Keratinocyte (primary cell): ENCODE results near the gene LAMB4. TPM values are rescaled to one million over a fixed set of nuclear protein-coding genes. Genes with fewer than 3 reads are reported as not detected.
A peak's percentile ranks its signal among the peaks of the same experiment; 100 is the strongest.

Source experiments
- DNase-seq: peaks from one replicate; pipeline ENCODE4 v3.0.0-alpha.2; 2011; ENCODE audit warnings: low read depth, missing footprints, low spot score
- FAIRE-seq: peaks from 2 replicates; lab custom pipeline; 2011; peaks lifted over from hg19 to GRCh38; lab: Jason Lieb, UNC
- H2AFZ ChIP-seq: 2 replicates; pipeline ENCODE4 v1.6.0; 2012; ENCODE audit warnings: low read length, control low read depth, inconsistent platforms; ENCODE audit not compliant: control insufficient read depth
- H3K27ac ChIP-seq: 2 replicates; pipeline ENCODE4 v1.5.1; 2011; ENCODE audit warnings: low read length; ENCODE audit not compliant: control insufficient read depth, insufficient read depth
- H3K27me3 ChIP-seq: 3 replicates; pipeline ENCODE4 v1.6.0; 2011; ENCODE audit warnings: low read length; ENCODE audit not compliant: control insufficient read depth, insufficient read depth; ENCODE audit errors: extremely low read depth
- H3K36me3 ChIP-seq, 2 experiments: 2 replicates in 1 of 2; 3 replicates in 1 of 2; pipeline ENCODE4 v1.5.1; 2011; ENCODE audit warnings: low read length in 2 of 2, mild to moderate bottlenecking in 1 of 2; ENCODE audit not compliant: control insufficient read depth in 2 of 2, insufficient read depth in 2 of 2; ENCODE audit errors: extremely low read depth in 1 of 2
- H3K4me1 ChIP-seq: 3 replicates; pipeline ENCODE4 v1.5.1; 2011; ENCODE audit warnings: low read length; ENCODE audit not compliant: control insufficient read depth, insufficient read depth; ENCODE audit errors: extremely low read depth
- H3K4me2 ChIP-seq: 3 replicates; pipeline ENCODE4 v1.6.0; 2011; ENCODE audit warnings: low read depth, low read length; ENCODE audit not compliant: control insufficient read depth, insufficient read depth; ENCODE audit errors: extremely low read depth
- H3K4me3 ChIP-seq, 3 experiments: fragments of 200-600 bp in 1 of 3; sonication (generic) in 1 of 3; 2 replicates in 2 of 3; 3 replicates in 1 of 3; pipeline ENCODE4 v1.5.1; 2011 to 2016; ENCODE audit warnings: low read length in 3 of 3, mild to moderate bottlenecking in 3 of 3, control low read depth in 2 of 3, inconsistent platforms in 1 of 3, low read depth in 1 of 3, mixed read lengths in 1 of 3, mixed run types in 1 of 3, moderate library complexity in 1 of 3; ENCODE audit not compliant: control insufficient read depth in 2 of 3, insufficient read depth in 2 of 3; ENCODE audit errors: extremely low read depth in 1 of 3
- H3K79me2 ChIP-seq: 2 replicates; pipeline ENCODE4 v1.6.0; 2012; ENCODE audit warnings: low read length; ENCODE audit not compliant: control insufficient read depth, insufficient read depth
- H3K9ac ChIP-seq: 3 replicates; pipeline ENCODE4 v1.6.0; 2011; ENCODE audit warnings: low read length; ENCODE audit not compliant: control insufficient read depth, insufficient read depth; ENCODE audit errors: extremely low read depth
- H3K9me1 ChIP-seq: 3 replicates; pipeline ENCODE4 v1.6.0; 2011; ENCODE audit warnings: low read length; ENCODE audit not compliant: control insufficient read depth, insufficient read depth; ENCODE audit errors: extremely low read depth
- H3K9me3 ChIP-seq: 2 replicates; pipeline ENCODE4 v1.5.1; 2012; ENCODE audit warnings: low read depth, low read length; ENCODE audit not compliant: control insufficient read depth
- H4K20me1 ChIP-seq: 3 replicates; pipeline ENCODE4 v1.6.0; 2011; ENCODE audit warnings: low read length; ENCODE audit not compliant: control insufficient read depth, insufficient read depth; ENCODE audit errors: extremely low read depth
- CTCF ChIP-seq, 3 experiments: IDR thresholded peaks in 1 of 3; conservative IDR thresholded peaks in 1 of 3; optimal IDR thresholded peaks in 1 of 3; 2 replicates in 2 of 3; 3 replicates in 1 of 3; pipeline versions ENCODE3 to v1.5.1; 2011; ENCODE audit warnings: low read length in 3 of 3, mild to moderate bottlenecking in 3 of 3, moderate library complexity in 2 of 3, control low read depth in 1 of 3, inconsistent platforms in 1 of 3; ENCODE audit not compliant: insufficient read depth in 2 of 3; ENCODE audit errors: extremely low read depth in 1 of 3
- EZH2 ChIP-seq: IDR thresholded peaks from one replicate; pipeline ENCODE4 v1.6.1; 2012; ENCODE audit warnings: inconsistent platforms, mild to moderate bottlenecking, low read length, moderate library complexity
- dilution Hi-C: fragments of 300-500 bp; cut with MboI; formaldehyde crosslinking; loops from one replicate; pipeline ENCODE4 v1.7.0; 2020; ENCODE audit warnings: low sequenced_read_pairs; ENCODE audit not compliant: extremely low pct_ligation_motif_present
- polyA plus RNA-seq, 5 experiments: library from polyadenylated mRNA; depleted of rRNA in 3 of 5; stranded (reverse) in 3 of 5; stranded (forward) in 1 of 5; unstranded in 1 of 5; fragments of >200 nt; gene quantifications; 1 replicate in 1 of 5; 2 replicates in 3 of 5; 3 replicates in 1 of 5; pipeline versions ENCODE4 v1.2.1 to v1.2.3, GENCODE V29; 2011 to 2012; ENCODE audit warnings: missing spikeins in 2 of 5, low read depth in 1 of 5, low replicate concordance in 1 of 5

Gene LAMB4
- polyA plus RNA-seq, 1 donor (not counting 4 experiments of a cell fraction or from before 2014, with no cell fraction given) = 3.7 TPM

- H3K9me3 ChIP-seq = no peaks in the 10 kb centered on the region
- no peaks in the 10 kb centered on the region for H3K36me3 ChIP-seq
- no peaks in the 10 kb centered on the region for H3K9me1 ChIP-seq
- no peak for TF ChIP-seq CTCF (optimal IDR thresholded peaks at IDR 0.05 in 1 of 3, IDR thresholded peaks at IDR 0.05 in 1 of 3, conservative IDR thresholded peaks at IDR 0.05 in 1 of 3; ENCODE audit: extremely low read depth in 1 of 3, insufficient read depth in 2 of 3, low read length in 3 of 3)
- no peak for TF ChIP-seq EZH2
- no peak overlapping the region for H2AFZ ChIP-seq
- no peak for DNase-seq
- no peaks in the 10 kb centered on the region for H3K79me2 ChIP-seq
- peaks cover 36% of the 10 kb centered on the region for H3K4me1 ChIP-seq
- FAIRE-seq = no peak
- H3K4me2 ChIP-seq = no peak overlapping the region
- no peak overlapping the region for H3K27ac ChIP-seq
- dilution Hi-C loops = no loop called here
- H4K20me1 ChIP-seq = no peaks in the 10 kb centered on the region
- no peaks in the 10 kb centered on the region for H3K27me3 ChIP-seq
- H3K9ac ChIP-seq = no peak overlapping the region
- H3K4me3 ChIP-seq = no peak overlapping the region
These were observed 4.3 kb upstream of the LAMB4 start for GRCh38 chr7:108134486-108134885.

GRCh38 chr7:108132551-108133265 is 2.5 kb upstream of the LAMB4 start:
- Histone ChIP-seq H3K27me3 (no peaks in the 10 kb centered on the region), H3K4me1 (peaks cover 47% of the 10 kb centered on the region), H2AFZ (peak overlapping the region; percentile 92), H3K9me3 (no peaks in the 10 kb centered on the region), H3K4me3 (peak overlapping the region in 2 of 3 experiments; percentile 48 to 50), H3K79me2 (no peaks in the 10 kb centered on the region), H3K4me2 (peak overlapping the region; percentile 92), H3K9ac (peak overlapping the region; percentile 72), H4K20me1 (no peaks in the 10 kb centered on the region), H3K9me1 (no peaks in the 10 kb centered on the region), H3K36me3 (no peaks in the 10 kb centered on the region), H3K27ac (peak overlapping the region; percentile 88)
- DNase-seq = peak; percentile 85
- dilution Hi-C loops = no loop called here
- TF ChIP-seq CTCF (optimal IDR thresholded peaks at IDR 0.05 in 1 of 3, IDR thresholded peaks at IDR 0.05 in 1 of 3, conservative IDR thresholded peaks at IDR 0.05 in 1 of 3; ENCODE audit: extremely low read depth in 1 of 3, insufficient read depth in 2 of 3, low read length in 3 of 3) = no peak
- no peak for TF ChIP-seq EZH2
- FAIRE-seq = peak; percentile 99
